ENCODE data around the gene PAPOLG.

The PAPOLG gene

DNA sequence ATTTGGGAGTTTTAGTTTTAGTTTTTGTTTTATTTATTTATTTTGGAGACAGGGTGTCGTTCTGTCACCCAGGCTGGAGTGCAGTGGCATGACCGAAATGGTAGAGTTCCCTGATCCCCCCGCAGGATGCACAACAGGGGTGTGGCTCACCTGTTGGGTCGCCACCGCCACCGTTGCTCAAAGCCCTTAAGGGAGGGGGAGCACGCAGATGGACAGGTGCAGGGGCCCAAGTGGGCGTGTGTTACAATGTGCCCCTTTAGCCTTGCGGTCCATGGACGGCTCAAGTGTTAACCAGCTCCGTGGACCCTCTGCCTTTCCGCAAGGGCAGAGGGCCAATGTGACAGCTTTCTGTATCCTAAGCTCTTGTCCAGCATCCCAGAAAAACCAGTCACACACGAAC is 63.9 kb downstream of the PAPOLG start:
- no peak overlapping the region for H2BK120ac ChIP-seq (ENCODE audit: insufficient read depth, low read length, poor library complexity)
- H3K9me3 ChIP-seq (ENCODE audit: insufficient read depth, low read depth, low read length) = no peaks in the 10 kb centered on the region
- no peaks in the 10 kb centered on the region for H3K27me3 ChIP-seq (ENCODE audit: insufficient read depth, low read length)
- H3K14ac ChIP-seq (ENCODE audit: low read length) = no peak overlapping the region
- no peaks in the 10 kb centered on the region for H3K36me3 ChIP-seq (ENCODE audit: control insufficient read depth in 1 of 2, insufficient read depth in 2 of 2, low read length in 2 of 2)
- no peak overlapping the region for H3K4me3 ChIP-seq (ENCODE audit: low read depth, low read length)
- no peaks in the 10 kb centered on the region for H3K4me1 ChIP-seq (ENCODE audit: control insufficient read depth in 1 of 2, insufficient read depth in 2 of 2, low read length in 2 of 2)
- H4K12ac ChIP-seq (ENCODE audit: low read depth, low read length) = no peak overlapping the region
- no peak overlapping the region for H2AK5ac ChIP-seq (ENCODE audit: low read length)
- 100% methylated on average over 1 of the region's 13 CpGs for WGBS (ENCODE audit: extremely low coverage, insufficient coverage, insufficient read length)
- H3K23ac ChIP-seq (ENCODE audit: low read length) = no peak overlapping the region
- H4K8ac ChIP-seq (ENCODE audit: low read depth, low read length) = no peak overlapping the region
- H3K79me2 ChIP-seq (ENCODE audit: control insufficient read depth, insufficient read depth, low read length, poor library complexity) = no peaks in the 10 kb centered on the region
- no peak overlapping the region for H2AFZ ChIP-seq (ENCODE audit: insufficient read depth, low read length, poor library complexity)
- no peak overlapping the region for H3K27ac ChIP-seq (ENCODE audit: low read depth, low read length)
- H3K9ac ChIP-seq (ENCODE audit: low read length) = no peak overlapping the region
- no peaks in the 10 kb centered on the region for H3K79me1 ChIP-seq (ENCODE audit: low read length)
- no peak overlapping the region for H3K4me2 ChIP-seq (ENCODE audit: low read length)
- H2BK12ac ChIP-seq (ENCODE audit: low read length) = no peak overlapping the region
- DNase-seq = no peak
- H4K91ac ChIP-seq (ENCODE audit: low read depth, low read length) = no peak overlapping the region
- H2BK5ac ChIP-seq (ENCODE audit: low read depth, low read length, poor library complexity) = no peak overlapping the region
- no peak overlapping the region for H3K18ac ChIP-seq (ENCODE audit: low read length)
- no peak overlapping the region for H3K4ac ChIP-seq (ENCODE audit: low read depth, low read length)

DNA sequence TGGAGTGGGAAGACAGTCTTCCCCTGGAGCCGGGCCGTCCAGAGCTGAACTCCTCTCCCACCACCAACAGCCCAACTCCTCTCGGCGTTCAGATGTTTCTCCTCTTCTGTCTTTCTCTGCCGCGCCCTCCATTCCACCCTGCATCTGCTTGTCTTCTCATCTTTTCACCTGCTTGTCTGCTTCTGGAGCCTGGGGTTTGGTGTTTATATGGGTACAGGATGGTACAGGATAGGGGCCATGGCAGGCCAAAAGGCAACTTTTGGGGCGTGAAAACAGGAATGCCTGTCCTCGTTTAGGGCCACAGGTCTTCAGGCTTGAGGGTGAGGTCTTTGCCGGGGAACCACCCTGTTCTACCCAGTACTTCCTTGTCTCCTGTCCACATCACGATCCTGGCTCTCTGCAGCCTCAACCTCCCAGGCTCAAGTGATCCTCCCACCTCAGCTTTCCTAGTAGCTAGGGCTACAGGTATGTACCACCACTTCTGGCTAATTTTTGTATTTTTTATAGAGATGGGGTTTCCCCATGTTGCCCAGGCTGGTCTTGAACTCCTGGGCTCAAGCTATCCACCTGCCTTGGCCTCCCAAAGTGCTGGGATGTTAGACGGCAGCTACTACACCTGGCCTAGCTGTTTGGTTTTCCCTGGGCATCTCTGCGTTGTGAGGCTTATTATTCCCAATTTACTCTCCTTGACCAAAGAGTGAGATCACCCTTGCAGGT is 64.5 kb downstream of the PAPOLG start:
- Histone ChIP-seq H4K12ac (ENCODE audit: low read depth, low read length) (no peak overlapping the region), H3K27me3 (ENCODE audit: insufficient read depth, low read length) (no peaks in the 10 kb centered on the region), H3K27ac (ENCODE audit: low read depth, low read length) (no peak overlapping the region), H3K36me3 (ENCODE audit: control insufficient read depth in 1 of 2, insufficient read depth in 2 of 2, low read length in 2 of 2) (no peaks in the 10 kb centered on the region), H3K4me1 (ENCODE audit: control insufficient read depth in 1 of 2, insufficient read depth in 2 of 2, low read length in 2 of 2) (no peaks in the 10 kb centered on the region), H3K9ac (ENCODE audit: low read length) (no peak overlapping the region), H3K4ac (ENCODE audit: low read depth, low read length) (no peak overlapping the region), H4K91ac (ENCODE audit: low read depth, low read length) (no peak overlapping the region), H3K4me2 (ENCODE audit: low read length) (no peak overlapping the region), H3K4me3 (ENCODE audit: low read depth, low read length) (no peak overlapping the region), H3K9me3 (ENCODE audit: insufficient read depth, low read depth, low read length) (no peaks in the 10 kb centered on the region), H2AK5ac (ENCODE audit: low read length) (no peak overlapping the region), H4K8ac (ENCODE audit: low read depth, low read length) (no peak overlapping the region), H2AFZ (ENCODE audit: insufficient read depth, low read length, poor library complexity) (no peak overlapping the region), H3K23ac (ENCODE audit: low read length) (no peak overlapping the region), H2BK120ac (ENCODE audit: insufficient read depth, low read length, poor library complexity) (no peak overlapping the region), H3K14ac (ENCODE audit: low read length) (no peak overlapping the region), H3K79me1 (ENCODE audit: low read length) (no peaks in the 10 kb centered on the region), H3K18ac (ENCODE audit: low read length) (no peak overlapping the region), H2BK5ac (ENCODE audit: low read depth, low read length, poor library complexity) (no peak overlapping the region), H3K79me2 (ENCODE audit: control insufficient read depth, insufficient read depth, low read length, poor library complexity) (no peaks in the 10 kb centered on the region), H2BK12ac (ENCODE audit: low read length) (no peak overlapping the region)
- no CpG with 5 or more reads among the region's 12 CpGs for WGBS (ENCODE audit: extremely low coverage, insufficient coverage, insufficient read length)
- DNase-seq = no peak

DNA sequence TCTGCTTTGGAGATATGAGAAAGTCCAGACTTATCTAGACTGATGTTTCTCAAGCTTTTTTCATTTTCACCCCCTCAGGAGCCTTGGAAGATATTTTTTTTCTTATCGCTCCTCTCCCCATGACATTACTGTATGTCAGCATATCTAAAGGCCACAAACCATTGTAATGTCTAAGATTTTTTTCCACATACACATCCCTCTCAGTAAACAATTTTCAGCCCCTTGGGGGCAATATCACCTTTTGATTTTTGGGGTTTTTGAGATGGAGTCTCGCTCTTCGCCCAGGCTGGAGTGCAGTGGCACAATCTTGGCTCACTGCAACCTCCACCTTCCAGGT is 65.0 kb downstream of the PAPOLG start:
- H3K23ac ChIP-seq (ENCODE audit: low read length) = no peak overlapping the region
- no peak overlapping the region for H2BK12ac ChIP-seq (ENCODE audit: low read length)
- no peaks in the 10 kb centered on the region for H3K79me2 ChIP-seq (ENCODE audit: control insufficient read depth, insufficient read depth, low read length, poor library complexity)
- WGBS (ENCODE audit: extremely low coverage, insufficient coverage, insufficient read length) = no CpG with 5 or more reads among the region's 3 CpGs
- H3K4me2 ChIP-seq (ENCODE audit: low read length) = no peak overlapping the region
- H3K4me3 ChIP-seq (ENCODE audit: low read depth, low read length) = no peak overlapping the region
- no peak overlapping the region for H2AK5ac ChIP-seq (ENCODE audit: low read length)
- DNase-seq = no peak
- no peak overlapping the region for H4K12ac ChIP-seq (ENCODE audit: low read depth, low read length)
- H3K27me3 ChIP-seq (ENCODE audit: insufficient read depth, low read length) = no peaks in the 10 kb centered on the region
- no peak overlapping the region for H3K27ac ChIP-seq (ENCODE audit: low read depth, low read length)
- no peak overlapping the region for H2BK5ac ChIP-seq (ENCODE audit: low read depth, low read length, poor library complexity)
- no peaks in the 10 kb centered on the region for H3K79me1 ChIP-seq (ENCODE audit: low read length)
- no peak overlapping the region for H3K4ac ChIP-seq (ENCODE audit: low read depth, low read length)
- no peak overlapping the region for H3K14ac ChIP-seq (ENCODE audit: low read length)
- H4K91ac ChIP-seq (ENCODE audit: low read depth, low read length) = no peak overlapping the region
- no peak overlapping the region for H3K9ac ChIP-seq (ENCODE audit: low read length)
- no peaks in the 10 kb centered on the region for H3K9me3 ChIP-seq (ENCODE audit: insufficient read depth, low read depth, low read length)
- no peak overlapping the region for H2BK120ac ChIP-seq (ENCODE audit: insufficient read depth, low read length, poor library complexity)
- H2AFZ ChIP-seq (ENCODE audit: insufficient read depth, low read length, poor library complexity) = no peak overlapping the region
- H3K18ac ChIP-seq (ENCODE audit: low read length) = no peak overlapping the region
- no peaks in the 10 kb centered on the region for H3K4me1 ChIP-seq (ENCODE audit: control insufficient read depth in 1 of 2, insufficient read depth in 2 of 2, low read length in 2 of 2)
- H4K8ac ChIP-seq (ENCODE audit: low read depth, low read length) = no peak overlapping the region
- H3K36me3 ChIP-seq (ENCODE audit: control insufficient read depth in 1 of 2, insufficient read depth in 2 of 2, low read length in 2 of 2) = no peaks in the 10 kb centered on the region

DNA sequence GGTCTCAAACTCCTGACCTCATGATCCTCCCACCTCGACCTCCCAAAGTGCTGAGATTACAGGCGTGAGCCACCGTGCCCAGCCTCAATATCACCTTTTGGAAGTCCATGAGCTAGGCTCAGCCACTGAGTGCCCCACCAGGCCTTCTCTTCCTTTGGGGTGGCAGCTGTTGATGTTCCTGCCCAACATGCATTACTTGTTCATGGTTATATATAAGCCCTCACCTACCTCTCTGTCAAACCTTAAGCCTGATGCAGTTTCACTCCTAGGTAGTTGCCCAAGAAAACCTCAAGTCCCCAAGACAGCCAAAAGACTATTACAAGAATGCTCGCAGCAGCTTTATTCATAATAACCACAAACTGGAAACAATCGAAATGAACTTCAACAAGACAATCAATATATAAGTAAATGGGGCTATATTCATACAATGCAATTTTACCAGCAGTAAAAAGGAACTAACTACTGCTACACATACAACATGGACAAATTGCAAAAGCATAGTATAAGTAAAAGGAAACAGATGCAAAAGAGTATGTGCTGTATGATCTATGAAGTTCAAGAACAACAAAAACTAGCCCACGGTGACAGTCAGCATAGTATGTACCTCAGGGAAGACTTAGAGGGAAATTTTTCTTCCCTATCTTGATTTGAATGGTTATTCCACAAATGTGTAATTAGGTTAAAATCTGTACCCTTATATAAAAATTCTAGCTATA is 65.7 kb downstream of the PAPOLG start:
- DNase-seq = peak in 1 of 2 donors; percentile 26
- no peak overlapping the region for H2AK5ac ChIP-seq (ENCODE audit: low read length)
- no peak overlapping the region for H3K14ac ChIP-seq (ENCODE audit: low read length)
- no peaks in the 10 kb centered on the region for H3K27me3 ChIP-seq (ENCODE audit: insufficient read depth, low read length)
- no peak overlapping the region for H3K27ac ChIP-seq (ENCODE audit: low read depth, low read length)
- H3K79me2 ChIP-seq (ENCODE audit: control insufficient read depth, insufficient read depth, low read length, poor library complexity) = no peaks in the 10 kb centered on the region
- no peak overlapping the region for H4K91ac ChIP-seq (ENCODE audit: low read depth, low read length)
- no peak overlapping the region for H4K8ac ChIP-seq (ENCODE audit: low read depth, low read length)
- no peak overlapping the region for H2BK120ac ChIP-seq (ENCODE audit: insufficient read depth, low read length, poor library complexity)
- H2AFZ ChIP-seq (ENCODE audit: insufficient read depth, low read length, poor library complexity) = no peak overlapping the region
- no peak overlapping the region for H3K18ac ChIP-seq (ENCODE audit: low read length)
- no peak overlapping the region for H3K4ac ChIP-seq (ENCODE audit: low read depth, low read length)
- H3K79me1 ChIP-seq (ENCODE audit: low read length) = no peaks in the 10 kb centered on the region
- WGBS (ENCODE audit: extremely low coverage, insufficient coverage, insufficient read length) = no CpG with 5 or more reads among the region's 6 CpGs
- no peaks in the 10 kb centered on the region for H3K4me1 ChIP-seq (ENCODE audit: control insufficient read depth in 1 of 2, insufficient read depth in 2 of 2, low read length in 2 of 2)
- H3K4me2 ChIP-seq (ENCODE audit: low read length) = no peak overlapping the region
- H3K36me3 ChIP-seq (ENCODE audit: control insufficient read depth in 1 of 2, insufficient read depth in 2 of 2, low read length in 2 of 2) = no peaks in the 10 kb centered on the region
- H3K9me3 ChIP-seq (ENCODE audit: insufficient read depth, low read depth, low read length) = no peaks in the 10 kb centered on the region
- H3K23ac ChIP-seq (ENCODE audit: low read length) = no peak overlapping the region
- H3K4me3 ChIP-seq (ENCODE audit: low read depth, low read length) = no peak overlapping the region
- H4K12ac ChIP-seq (ENCODE audit: low read depth, low read length) = no peak overlapping the region
- no peak overlapping the region for H2BK5ac ChIP-seq (ENCODE audit: low read depth, low read length, poor library complexity)
- no peak overlapping the region for H2BK12ac ChIP-seq (ENCODE audit: low read length)
- H3K9ac ChIP-seq (ENCODE audit: low read length) = no peak overlapping the region

All from trophoblast cell (in vitro differentiated cells and primary cell).